NCI-H2081 treated with DMSO at 0.1 percent for 48 hours (cell line): ENCODE data around the gene TRUB1.
A peak's percentile ranks its signal among the peaks of the same experiment; 100 is the strongest.
"Not testable (repeated sequence)": the region's sequence is repeated elsewhere in the genome, so short reads cannot be mapped to it uniquely, and the experiment has no call there.

Source experiments
- DNase-seq: peaks from one replicate; lab custom pipeline; 2025; lab: John Stamatoyannopoulos, UW

The TRUB1 gene

GRCh38 chr10:114937962-114938855 lies at the start of gene TRUB1:
Gene TRUB1, plus strand, starts transcription at chr10:114938195. Its CDS starts 59 bp downstream, at chr10:114938254.
- peak; percentile 57 for DNase-seq

GRCh38 chr10:114893251-114893650 lies 44.7 kb upstream of the TRUB1 start:
- DNase-seq: no peak

GRCh38 chr10:114894911-114895310 lies 43.1 kb upstream of the TRUB1 start:
- no peak for DNase-seq

- not testable (repeated sequence) for DNase-seq
These were observed 41.0 kb upstream of the TRUB1 start for GRCh38 chr10:114897011-114897410.

- no peak for DNase-seq
These were observed 40.4 kb upstream of the TRUB1 start for GRCh38 chr10:114897593-114897992.

- DNase-seq: no peak
These were observed 38.0 kb upstream of the TRUB1 start for GRCh38 chr10:114899982-114900381.

GRCh38 chr10:114900658-114901057 lies 37.3 kb upstream of the TRUB1 start:
- no peak for DNase-seq

GRCh38 chr10:114902151-114902550 lies 35.8 kb upstream of the TRUB1 start:
- DNase-seq: no peak

- no peak for DNase-seq
These were observed 32.5 kb upstream of the TRUB1 start for GRCh38 chr10:114905450-114905849.

GRCh38 chr10:114906981-114907380 lies 31.0 kb upstream of the TRUB1 start:
- DNase-seq: no peak

- no peak for DNase-seq
These were observed 29.1 kb upstream of the TRUB1 start for GRCh38 chr10:114908896-114909295.

- no peak for DNase-seq
These were observed 26.8 kb upstream of the TRUB1 start for GRCh38 chr10:114911052-114911711.

GRCh38 chr10:114911801-114912469 lies 26.1 kb upstream of the TRUB1 start:
- no peak for DNase-seq

GRCh38 chr10:114912470-114912859 lies 25.5 kb upstream of the TRUB1 start:
- no peak for DNase-seq

- DNase-seq: no peak
These were observed 23.4 kb upstream of the TRUB1 start for GRCh38 chr10:114914560-114914959.

GRCh38 chr10:114915294-114915693 lies 22.7 kb upstream of the TRUB1 start:
- DNase-seq: no peak

GRCh38 chr10:114916653-114917052 lies 21.3 kb upstream of the TRUB1 start:
- no peak for DNase-seq

- DNase-seq: no peak
These were observed 20.5 kb upstream of the TRUB1 start for GRCh38 chr10:114917459-114917858.

GRCh38 chr10:114917927-114918672 lies 19.9 kb upstream of the TRUB1 start:
- DNase-seq: no peak

GRCh38 chr10:114920459-114920858 lies 17.5 kb upstream of the TRUB1 start:
- no peak for DNase-seq

- DNase-seq: no peak
These were observed 16.0 kb upstream of the TRUB1 start for GRCh38 chr10:114922003-114922402.

GRCh38 chr10:114923551-114923950 lies 14.4 kb upstream of the TRUB1 start:
- no peak for DNase-seq
